NCI-H146 treated with DMSO at 0.1 percent for 48 hours (cell line): ENCODE measurements around the gene NEO1.
"Not testable (repeated sequence)": the region's sequence is repeated elsewhere in the genome, so short reads cannot be mapped to it uniquely, and the experiment has no call there.

Source experiments
- DNase-seq: peaks from one replicate; lab custom pipeline; 2025; ENCODE audit not compliant: unreplicated experiment; lab: John Stamatoyannopoulos, UW

Gene NEO1

DNA sequence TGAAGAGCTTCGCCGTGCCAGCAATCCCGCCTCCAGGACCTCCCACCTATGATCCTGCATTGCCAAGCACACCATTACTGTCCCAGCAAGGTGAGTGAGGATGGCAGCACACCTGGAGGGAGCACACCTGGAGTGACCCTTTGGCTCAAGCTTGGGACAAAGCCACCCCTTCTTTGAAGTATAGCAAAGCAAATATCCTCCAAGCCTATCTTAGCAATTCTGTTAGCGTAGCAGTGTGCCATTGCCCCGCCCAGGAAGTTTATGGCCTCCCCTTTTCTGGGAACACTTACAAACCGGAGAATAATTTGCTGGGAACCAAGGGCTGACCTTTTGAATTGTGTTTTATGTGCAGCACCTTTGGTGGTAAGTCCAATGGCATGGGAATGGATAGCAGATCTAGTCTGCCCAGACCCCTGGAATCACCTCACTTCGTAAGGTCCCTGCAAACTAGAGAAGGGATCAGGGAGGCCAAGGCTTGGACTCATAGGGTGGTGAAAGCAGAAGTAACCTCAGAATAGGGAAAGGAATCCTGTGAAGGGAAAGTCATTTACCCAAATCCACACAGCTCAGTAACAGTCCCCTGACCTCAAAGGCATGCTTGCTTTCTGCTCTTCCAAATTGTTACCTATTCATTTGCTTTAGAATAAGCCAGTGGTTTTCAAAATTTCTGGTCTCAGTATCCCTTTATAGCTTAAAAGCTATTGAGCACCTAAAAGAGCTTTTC lies 246.4 kb downstream of the NEO1 start:
- no peak for DNase-seq

DNA sequence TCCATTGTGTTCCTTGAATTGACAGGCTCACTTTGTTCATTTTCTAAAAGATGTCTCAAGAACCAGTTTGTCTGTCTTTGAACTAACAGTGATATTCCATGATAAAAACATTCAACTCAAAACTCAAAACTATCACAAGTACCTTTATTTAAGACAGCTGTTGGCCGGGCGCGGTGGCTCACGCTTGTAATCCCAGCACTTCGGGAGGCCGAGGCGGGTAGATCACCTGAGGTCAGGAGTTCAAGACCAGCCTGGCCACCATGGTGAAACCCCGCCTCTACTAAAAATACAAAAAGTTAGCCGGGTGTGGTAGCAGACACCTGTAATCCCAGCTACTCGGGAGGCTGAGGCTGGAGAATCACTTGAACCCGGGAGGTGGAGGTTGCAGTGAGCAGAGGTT lies 248.0 kb downstream of the NEO1 start:
- not testable (repeated sequence) for DNase-seq

DNA sequence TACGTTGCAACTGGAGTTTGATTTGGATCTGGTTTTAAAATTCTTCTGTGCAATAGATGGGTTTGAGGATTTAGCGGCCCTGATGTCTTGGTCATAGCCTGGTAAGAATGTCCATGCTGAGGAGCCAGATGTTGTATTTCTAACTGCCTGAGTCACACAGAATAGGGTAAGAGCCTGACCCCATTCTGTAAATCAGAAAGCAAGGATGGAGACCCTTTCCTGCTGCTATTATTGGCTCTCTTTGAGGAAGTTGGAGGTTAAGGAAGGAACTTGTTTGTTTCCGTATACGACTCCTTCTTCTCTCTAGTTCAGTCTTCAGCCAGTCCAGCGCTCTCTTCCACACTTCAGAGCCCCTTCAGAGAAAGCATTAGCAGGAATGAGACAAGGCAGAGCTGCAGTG lies 251.4 kb downstream of the NEO1 start:
- DNase-seq: no peak

DNA sequence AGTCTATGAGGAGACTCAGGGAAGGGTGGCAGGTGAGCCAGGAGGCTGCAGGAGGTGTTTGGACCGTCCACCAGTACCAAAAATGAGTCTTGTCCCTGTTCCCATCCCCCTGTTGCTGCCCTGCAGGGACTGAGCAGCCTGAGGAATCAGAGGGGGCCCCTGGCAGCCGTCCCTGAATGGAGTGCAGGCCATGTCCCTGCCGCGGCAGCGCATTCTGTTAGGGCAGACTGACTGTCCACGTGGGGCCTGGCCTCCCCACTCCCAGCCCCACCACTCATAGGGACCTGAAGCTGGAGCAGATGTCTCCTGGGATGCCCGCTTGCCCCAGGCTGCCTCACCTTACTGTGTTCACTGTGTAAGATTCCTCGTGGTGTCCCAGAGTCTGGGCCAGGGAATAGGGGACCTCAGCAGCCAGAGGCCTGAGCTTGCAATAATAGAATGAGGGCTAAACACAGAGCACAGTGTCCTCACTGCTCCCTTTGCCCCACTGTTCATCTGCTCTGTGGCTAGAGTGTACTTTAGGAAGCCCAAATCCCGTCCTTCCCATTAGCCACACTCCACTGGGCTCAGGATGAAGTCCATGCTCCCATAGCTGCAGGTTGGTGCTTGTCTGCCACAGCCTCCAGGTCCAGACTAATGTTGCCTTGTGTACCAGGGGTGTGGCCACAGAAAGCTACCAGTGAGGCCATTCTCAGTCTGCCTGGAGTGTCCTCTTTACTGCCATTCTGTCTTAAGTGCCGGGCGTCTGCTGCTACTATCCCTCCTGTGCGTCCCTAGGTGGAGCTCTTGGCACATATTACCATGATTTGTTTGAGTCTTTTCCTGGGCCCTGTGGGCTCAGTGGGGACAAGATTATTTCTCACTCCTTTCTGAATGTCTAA lies 253.3 kb downstream of the NEO1 start:
- peak; percentile 75 for DNase-seq

DNA sequence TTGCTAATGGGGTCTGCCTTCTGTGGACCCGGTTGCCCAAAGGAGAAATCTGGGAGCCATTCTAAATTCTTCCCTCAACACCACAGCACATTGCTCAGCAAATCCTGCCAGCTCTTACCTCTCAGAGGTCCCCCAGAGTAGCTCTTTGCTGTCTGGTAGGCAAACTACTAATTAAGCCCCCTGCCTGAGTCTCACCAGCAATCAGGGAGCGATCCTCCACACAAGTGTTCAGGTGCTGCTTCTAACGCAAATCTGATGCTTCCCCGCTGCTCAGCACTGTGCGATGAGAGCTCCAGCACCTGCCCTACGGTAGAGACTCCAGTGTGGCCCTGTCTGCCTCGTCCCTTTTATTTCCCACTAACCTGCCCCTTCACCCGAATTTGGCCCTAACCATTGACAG lies 256.0 kb downstream of the NEO1 start:
- DNase-seq: no peak

DNA sequence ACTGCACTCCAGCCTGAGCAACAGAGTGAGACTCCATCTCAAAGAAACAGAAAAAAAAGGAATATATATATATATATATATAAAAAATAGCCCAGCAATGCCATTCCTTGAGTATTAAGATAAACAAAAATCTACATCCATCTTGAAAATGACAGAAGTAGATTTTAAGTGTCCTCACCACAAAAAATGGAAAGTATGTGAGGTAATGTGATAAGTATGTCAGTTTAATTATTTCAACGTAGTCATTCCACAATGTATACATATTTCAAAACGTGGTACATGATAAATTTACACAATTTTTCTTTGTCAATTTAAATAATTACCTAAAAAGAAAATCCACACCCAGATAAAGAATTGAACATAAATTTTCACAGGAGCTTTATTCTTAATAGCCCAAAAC lies 261.6 kb downstream of the NEO1 start:
- DNase-seq: no peak

DNA sequence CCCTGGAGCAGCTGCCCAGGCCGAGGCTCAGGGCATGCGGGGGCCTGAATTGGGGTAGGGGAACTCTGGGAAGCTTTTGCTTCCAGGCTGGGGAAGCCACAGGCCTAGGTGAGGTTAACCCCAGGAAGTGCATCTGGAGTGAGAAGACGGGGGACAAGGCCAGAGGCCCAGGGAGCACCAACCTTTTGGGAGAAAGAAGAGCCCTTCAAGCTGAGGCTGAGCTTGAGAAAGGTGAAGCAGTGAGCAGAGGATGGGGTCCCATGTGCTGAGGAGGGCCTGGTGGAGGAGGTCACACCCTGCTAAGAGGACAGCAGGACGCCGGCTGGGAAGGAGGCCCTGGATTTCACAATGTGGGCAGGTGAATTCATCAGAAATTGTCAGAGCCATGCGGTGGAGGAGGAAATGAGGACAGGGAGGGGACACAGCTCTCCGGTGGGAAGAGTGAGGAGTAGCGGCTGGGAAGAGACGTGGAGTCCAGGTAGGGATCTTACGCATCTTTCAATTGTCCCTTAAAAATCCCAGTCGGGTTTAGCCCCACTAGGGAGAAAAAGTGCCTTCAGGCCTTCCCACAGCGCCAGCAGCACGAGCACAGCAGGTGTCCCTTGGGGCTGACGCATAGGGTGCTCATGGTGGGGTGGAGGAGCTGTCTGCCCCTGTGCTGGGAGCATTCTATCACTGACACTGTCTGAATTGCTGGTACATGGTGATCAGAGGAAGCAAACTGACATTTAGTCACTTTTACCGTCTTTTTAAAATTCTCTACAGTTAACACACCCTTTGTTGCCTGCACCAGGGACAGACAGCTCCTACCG lies 265.6 kb downstream of the NEO1 start:
- no peak for DNase-seq

DNA sequence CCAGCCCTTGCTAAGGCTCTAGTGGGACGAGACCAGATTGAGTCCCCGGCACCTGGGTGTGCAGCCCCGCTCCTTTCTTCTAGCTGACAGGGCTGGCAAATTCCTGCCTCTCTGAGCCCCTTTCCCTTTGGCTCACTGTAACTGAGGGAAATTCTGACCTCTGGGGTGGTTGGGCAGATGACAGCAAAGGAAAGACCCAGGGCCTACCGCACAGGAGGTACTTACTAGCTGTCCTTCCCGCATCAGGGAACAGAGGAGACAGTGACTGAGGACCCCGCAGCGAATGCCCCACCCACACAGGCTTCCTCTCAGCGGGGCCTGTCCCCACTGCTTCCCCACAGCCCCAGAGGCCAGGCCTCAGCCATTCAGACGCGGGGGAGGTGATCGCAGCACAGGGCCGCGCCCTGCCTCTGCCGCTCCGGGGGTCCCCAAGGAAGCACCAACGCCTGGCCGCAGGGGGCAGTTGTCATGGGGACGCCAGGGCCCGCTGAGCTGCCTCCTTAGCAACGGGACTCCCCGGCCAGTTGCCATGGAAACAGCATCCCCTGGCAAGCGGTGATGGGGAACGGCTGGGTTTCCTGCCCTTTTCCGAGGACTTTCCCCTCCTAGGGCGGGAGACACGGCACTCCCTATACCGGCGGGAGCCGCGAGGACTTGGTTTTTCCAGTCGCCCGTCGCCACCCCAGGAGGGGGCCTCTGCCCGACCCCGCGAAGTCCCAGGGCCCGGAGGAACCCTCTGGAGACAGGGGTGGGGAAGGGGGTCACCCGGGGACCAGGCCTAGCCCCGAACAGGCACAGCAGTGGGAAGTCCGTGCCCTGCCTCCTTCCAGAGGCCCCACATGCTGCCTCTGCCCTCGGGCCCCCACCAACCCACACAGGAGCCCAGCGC lies 266.4 kb downstream of the NEO1 start:
- DNase-seq: peak; percentile 30

DNA sequence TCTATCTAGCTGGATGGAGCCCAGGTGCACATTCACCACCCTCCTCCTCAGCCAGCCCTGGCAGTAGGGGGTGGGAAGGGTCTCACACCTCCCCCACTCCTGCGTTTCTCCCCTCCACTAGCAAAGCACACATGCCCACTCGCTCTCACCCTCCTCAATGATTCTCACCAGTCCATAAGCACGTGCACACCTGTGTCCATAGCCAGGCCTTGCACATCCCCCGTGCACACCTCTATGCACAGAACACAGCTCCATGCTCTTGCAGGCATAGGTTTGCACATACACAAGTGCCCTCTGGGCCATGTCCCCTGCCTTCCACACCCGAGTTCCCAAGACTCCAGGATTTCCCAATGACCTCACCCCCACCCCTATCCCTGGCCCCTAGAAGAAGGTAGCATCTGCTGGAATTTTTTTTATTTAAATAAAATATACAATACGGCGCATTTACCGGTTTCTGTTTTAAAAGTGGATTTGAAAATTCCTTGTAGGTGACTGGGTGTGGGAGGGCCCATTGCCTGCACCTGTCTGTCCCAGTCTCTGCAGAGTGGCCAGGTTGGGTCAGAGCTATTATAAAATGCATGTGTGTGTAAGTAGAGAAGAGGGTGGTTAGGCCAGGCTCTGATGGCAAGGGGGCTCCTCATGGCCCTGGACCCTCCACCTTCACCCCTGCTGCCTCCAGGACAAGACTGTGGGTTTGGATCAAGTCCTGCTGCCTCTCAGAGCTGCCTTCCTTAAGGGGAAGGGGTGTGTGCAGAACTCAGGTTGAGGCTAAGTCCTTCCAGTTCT lies 267.4 kb downstream of the NEO1 start:
- DNase-seq: no peak

DNA sequence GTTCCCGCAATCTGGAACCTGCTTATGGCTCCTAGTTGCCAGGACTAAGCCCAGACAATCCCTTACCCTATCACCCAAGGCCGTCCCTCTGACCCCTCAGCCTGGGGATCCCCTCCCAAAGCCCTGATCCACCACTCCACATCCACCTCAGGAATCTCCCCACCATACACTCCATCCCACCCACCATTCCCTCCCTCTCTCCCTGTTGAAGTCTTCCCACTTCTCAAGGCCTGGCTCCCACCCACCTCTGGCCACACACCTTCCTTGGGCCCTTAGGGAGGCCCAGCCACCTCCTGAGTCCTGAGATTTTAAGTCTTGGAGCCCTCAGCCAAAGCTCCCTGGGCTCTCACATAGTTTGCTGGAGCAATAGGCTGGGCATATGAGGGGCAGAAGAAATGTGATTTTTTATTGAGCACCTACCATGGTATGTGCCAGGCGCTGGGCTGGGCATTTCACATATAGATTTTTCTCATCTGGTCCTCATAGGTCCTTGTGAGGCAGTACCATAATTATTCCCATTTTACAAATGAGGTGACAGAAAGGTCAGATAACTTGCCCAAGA lies 268.4 kb downstream of the NEO1 start:
- DNase-seq: no peak

DNA sequence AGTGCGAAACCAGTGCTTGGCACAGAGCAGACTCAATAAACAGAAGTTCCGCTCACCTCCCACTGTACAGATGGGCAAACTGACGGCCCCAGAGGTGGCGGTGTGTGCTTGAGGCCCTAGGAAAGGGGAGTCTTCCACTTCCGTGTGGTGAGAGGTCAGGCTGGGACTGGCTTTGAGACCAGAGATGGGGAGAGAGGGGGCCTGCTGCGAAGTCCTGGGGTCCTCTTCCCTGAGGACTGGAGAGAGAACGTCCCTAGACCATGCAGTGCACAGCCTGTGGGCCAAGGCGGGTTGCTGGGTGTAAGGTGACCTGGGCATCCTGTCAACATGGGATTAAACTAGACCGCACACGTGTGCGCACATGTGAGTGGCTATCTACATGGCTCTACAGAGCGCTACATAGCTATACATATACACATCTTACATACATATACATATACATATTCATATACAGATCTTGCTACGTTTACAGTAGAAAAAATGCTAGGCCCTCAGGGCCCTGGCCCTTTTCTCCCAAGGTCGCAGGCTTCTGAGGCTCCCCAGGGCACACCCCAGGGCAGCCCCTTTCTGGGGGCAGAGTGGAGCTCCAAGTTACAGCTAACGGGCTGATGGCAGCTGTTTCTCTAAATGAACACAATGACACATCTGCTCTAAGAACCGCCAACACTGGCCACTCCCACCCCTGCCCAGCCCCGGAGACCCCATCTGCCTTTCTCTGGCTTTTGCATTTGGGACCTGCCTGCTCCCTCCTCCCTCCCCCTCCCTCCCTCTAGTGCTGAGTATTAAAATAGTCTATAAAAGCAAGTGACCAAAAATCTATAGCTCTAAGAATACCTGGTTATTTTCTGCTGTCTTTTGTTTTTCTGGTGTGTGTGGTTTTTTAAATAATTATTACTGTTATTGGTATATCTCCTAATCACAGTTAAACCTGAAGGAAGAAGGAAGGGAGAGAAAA lies 269.5 kb downstream of the NEO1 start:
- no peak for DNase-seq

DNA sequence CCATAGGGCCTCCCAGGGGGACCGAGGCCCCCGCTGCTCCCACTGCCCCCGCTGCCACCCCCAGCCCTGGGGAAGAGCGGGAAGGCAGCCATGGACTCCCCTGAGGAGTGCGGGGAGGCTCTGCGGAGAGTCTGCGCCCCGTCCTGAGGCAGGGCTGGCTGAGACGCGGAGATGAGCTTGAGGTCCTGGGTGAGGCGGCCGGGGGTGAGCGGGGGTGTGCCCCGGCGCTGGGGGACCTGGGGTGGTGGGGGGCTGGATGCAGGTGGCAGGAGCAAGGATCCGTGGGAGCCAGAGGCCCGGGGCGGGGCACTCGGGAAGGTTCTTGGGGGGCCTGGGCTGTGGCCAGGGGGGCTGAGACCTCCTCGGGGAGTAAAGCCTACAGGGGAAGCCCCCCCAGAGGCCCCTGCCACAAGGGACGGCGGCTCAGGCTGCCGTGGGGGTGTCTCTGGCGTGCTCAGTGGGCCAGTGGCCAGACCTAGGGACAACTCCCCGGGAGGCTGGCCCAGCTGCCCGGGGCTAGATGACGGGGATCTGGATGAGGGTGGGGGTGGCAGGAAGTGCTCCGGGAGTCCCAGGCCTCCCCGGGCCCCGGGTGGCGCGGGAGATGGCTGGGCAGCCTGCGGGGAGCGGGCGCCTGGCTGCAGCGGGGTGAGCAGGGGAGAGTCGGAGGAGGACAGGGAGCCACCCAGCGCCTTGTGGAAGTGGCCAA lies 270.6 kb downstream of the NEO1 start:
- DNase-seq: no peak

DNA sequence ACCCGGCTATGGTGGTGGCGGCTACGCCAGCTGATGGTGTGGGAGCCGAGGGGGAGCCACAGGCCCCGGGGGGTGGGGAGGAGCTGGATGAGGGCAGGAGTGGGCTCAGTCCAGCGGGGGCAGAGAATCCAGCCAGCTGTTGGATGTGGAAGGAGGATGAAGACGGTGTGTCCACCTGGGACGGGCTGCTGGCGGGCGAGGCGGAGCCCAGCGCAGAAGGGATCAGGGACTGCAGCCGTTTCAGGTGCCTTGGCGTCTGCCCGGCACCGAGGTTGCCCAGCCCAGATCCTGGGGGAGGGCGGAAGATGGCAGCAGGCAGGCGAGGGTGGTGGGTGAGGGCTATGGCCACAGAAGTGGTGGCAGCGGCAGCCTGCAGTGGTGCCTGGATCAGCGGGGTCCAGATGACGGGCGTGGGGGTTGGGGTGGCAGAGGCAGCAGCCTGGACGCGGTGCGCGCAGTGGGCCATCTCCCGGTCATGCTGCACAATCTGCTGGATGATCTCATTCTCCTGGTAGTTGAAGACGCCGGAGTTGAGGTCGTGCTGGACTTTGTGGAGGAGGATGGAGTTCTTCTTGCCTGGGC lies 271.2 kb downstream of the NEO1 start:
- no peak for DNase-seq

DNA sequence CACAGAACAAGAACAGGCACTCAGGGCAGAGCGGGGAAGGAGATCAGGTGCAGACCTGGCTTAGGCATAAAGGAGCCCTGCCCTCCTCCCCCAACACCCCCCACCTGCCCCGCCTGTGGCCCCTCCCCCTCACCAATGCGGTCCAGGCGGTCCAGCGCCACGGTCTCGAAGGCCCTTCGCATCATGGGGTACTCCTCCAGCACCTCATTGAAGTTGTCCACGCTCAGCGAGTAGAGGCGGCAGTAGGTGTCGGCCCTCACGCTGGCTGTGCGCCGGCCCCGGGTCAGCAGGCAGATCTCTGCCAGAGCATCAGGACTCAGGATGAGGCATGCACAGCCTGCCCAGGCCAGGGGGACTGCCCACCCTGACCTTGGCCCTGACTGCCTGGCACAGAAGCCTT lies 271.7 kb downstream of the NEO1 start:
- DNase-seq: no peak

DNA sequence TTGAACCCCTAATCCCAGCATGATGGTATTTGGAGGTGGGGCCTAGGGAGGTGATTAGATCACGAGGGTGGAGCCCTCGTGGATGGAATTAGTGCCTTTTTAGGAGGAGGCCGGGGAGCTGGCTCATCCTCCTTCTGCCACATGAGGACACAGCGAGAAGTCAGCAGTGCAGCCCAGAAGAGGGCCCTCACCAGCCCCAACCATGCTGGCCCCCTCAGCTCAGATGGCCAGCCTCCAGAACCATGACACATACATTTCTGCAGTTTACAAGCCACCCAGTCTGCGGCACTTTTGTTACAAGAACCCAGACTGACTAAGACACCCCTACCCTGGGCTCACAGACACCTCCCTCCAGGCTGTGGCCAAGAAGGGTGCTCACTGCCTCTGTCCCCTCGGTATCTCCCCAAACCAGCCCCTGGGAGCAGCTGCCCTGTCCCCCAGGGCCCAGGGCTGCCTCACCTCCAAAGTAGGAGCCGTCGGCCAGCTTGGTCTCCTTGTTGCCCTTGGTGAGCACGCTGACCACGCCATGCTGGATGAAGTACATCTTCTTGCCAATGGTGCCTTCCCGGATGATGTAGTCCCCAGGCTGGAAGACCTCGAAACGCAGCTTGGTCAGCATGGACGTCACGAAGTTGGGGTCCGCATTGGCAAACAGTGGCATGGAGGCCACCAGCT lies 272.4 kb downstream of the NEO1 start:
- DNase-seq: no peak

DNA sequence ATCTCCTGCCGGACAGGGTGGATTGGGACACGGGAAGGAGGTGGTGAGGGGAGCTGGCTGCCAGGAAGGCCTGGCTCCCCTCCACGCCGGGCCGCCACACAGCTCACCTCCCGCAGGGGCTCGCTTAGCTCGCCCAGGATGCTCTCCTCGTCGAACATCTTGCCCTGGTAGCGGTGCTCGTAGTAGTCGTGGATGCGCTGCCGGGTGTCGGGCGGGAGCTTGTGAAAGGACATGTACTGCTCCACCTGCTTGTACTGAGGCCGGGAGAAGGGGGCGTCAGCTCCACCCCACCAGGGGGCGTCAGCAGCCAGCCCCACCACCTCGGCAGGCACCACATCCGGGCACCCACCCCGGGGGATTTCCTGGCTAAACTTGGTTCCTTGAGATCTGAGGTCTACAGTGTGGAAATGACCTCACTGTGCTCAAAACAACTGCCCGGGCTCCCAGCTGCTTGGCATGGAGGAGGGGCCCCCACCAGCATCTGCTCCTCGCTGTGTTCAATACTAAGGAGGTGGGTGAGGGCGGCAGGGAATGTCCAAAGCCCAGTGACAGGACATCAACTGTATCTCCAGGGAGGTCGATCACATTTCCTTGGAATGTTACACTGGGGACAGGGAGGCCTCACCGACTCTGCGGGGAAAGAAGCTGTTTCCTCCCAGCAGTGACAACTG lies 273.1 kb downstream of the NEO1 start:
- no peak for DNase-seq
